GM23338 (cell line): ENCODE results near the gene TSBP1. TPM values are rescaled to one million over a fixed set of nuclear protein-coding genes. Genes with fewer than 3 reads are reported as not detected.

Experiments used
- ATAC-seq: fragments of 200-7000 bp; cut with Tn5 transposase; 3 replicates; pipeline ENCODE4 v1.9.1; 2020
- DNase-seq: peaks from one replicate; pipeline ENCODE4 v3.0.0-alpha.2; 2015; ENCODE audit warnings: low spot score
- H2AFZ ChIP-seq: fragments of 200-600 bp; sonication (generic); 2 replicates; pipeline ENCODE4 v1.8.0; 2016; ENCODE audit warnings: antibody characterized with exemption, mild to moderate bottlenecking, moderate library complexity
- H3F3A ChIP-seq: fragments of 200-600 bp; sonication (generic); replicated peaks from 2 replicates; pipeline ENCODE4 v1.8.0; 2017; ENCODE audit warnings: antibody characterized with exemption, mixed run types, low read depth
- H3K27ac ChIP-seq: fragments of 200-600 bp; sonication (generic); 2 replicates; pipeline ENCODE4 v1.6.1; 2016; ENCODE audit warnings: low read depth
- H3K27me3 ChIP-seq: fragments of 200-600 bp; sonication (generic); 2 replicates; pipeline ENCODE4 v1.8.0; 2016; ENCODE audit warnings: mild to moderate bottlenecking, mixed run types, moderate library complexity; ENCODE audit not compliant: insufficient read depth
- H3K36me3 ChIP-seq: fragments of 200-600 bp; sonication (generic); 2 replicates; pipeline ENCODE4 v1.8.0; 2016; ENCODE audit warnings: mild to moderate bottlenecking; ENCODE audit not compliant: insufficient read depth
- H3K4me1 ChIP-seq: fragments of 200-600 bp; sonication (generic); 2 replicates; pipeline ENCODE4 v1.8.0; 2016; ENCODE audit warnings: mild to moderate bottlenecking, moderate library complexity; ENCODE audit not compliant: insufficient read depth
- H3K4me2 ChIP-seq: fragments of 200-600 bp; sonication (generic); 2 replicates; pipeline ENCODE4 v1.7.1; 2017; ENCODE audit warnings: mixed run types
- H3K4me3 ChIP-seq: fragments of 200-600 bp; sonication (generic); 2 replicates; pipeline ENCODE4 v1.6.1; 2016; ENCODE audit warnings: mixed run types
- H3K79me2 ChIP-seq: fragments of 200-600 bp; sonication (generic); replicated peaks from 2 replicates; pipeline ENCODE4 v1.8.0; 2017; ENCODE audit warnings: mild to moderate bottlenecking; ENCODE audit not compliant: insufficient read depth
- H3K9me2 ChIP-seq: fragments of 200-600 bp; sonication (generic); 2 replicates; pipeline ENCODE4 v1.8.0; 2017; ENCODE audit not compliant: insufficient read depth
- H4K20me1 ChIP-seq: fragments of 200-600 bp; sonication (generic); replicated peaks from 2 replicates; pipeline ENCODE4 v1.8.0; 2017; ENCODE audit warnings: mild to moderate bottlenecking; ENCODE audit not compliant: insufficient read depth
- H3K27ac Mint-ChIP-seq: 2 replicates; pipeline ENCODE4 v1.8.0; 2020; ENCODE audit warnings: inconsistent platforms, mild to moderate bottlenecking, moderate library complexity, mixed read lengths
- H3K27me3 Mint-ChIP-seq: 3 replicates; pipeline ENCODE4 v1.8.0; 2022; ENCODE audit warnings: low read depth, mild to moderate bottlenecking, moderate library complexity, mixed read lengths, inconsistent platforms; ENCODE audit not compliant: insufficient read depth, poor library complexity
- H3K36me3 Mint-ChIP-seq: 3 replicates; pipeline ENCODE4 v1.8.0; 2021; ENCODE audit warnings: low read depth, mild to moderate bottlenecking, inconsistent platforms, moderate library complexity, mixed read lengths
- H3K4me1 Mint-ChIP-seq: 3 replicates; pipeline ENCODE4 v1.8.0; 2020; ENCODE audit warnings: mild to moderate bottlenecking, inconsistent platforms, mixed read lengths
- H3K4me3 Mint-ChIP-seq: 3 replicates; pipeline ENCODE4 v1.8.0; 2021; ENCODE audit warnings: moderate library complexity, mild to moderate bottlenecking, inconsistent platforms, mixed read lengths
- H3K9me3 Mint-ChIP-seq: 3 replicates; pipeline ENCODE4 v1.8.0; 2020; ENCODE audit warnings: moderate library complexity, mild to moderate bottlenecking, inconsistent platforms, mixed read lengths
- CREB1 ChIP-seq: fragments of 250-450 bp; sonication (Bioruptor Pico); IDR thresholded peaks from 2 replicates; pipeline ENCODE4 v1.5.0; 2020; ENCODE audit warnings: low read depth, mild to moderate bottlenecking, moderate library complexity
- CTCF ChIP-seq, 2 experiments: fragments of 200-600 bp in 1 of 2; sonication (generic) in 1 of 2; conservative IDR thresholded peaks; 2 replicates each; pipeline versions ENCODE4 v1.5.1 to v1.6.1; 2016 to 2017; ENCODE audit warnings: antibody characterized with exemption in 2 of 2, low read depth in 2 of 2, mild to moderate bottlenecking in 2 of 2, moderate library complexity in 1 of 2
- ETS1 ChIP-seq: IDR thresholded peaks from 2 replicates; pipeline ENCODE4 v1.6.1; 2016; ENCODE audit warnings: antibody characterized with exemption
- EZH2 ChIP-seq: fragments of 200-600 bp; sonication (generic); IDR thresholded peaks from one replicate; pipeline ENCODE4 v1.8.0; 2017; ENCODE audit warnings: antibody characterized with exemption, mild to moderate bottlenecking, low read depth; ENCODE audit not compliant: unreplicated experiment
- EZH2phosphoT487 ChIP-seq: fragments of 200-600 bp; sonication (generic); IDR thresholded peaks from one replicate; pipeline ENCODE4 v1.8.1; 2018; ENCODE audit warnings: antibody characterized with exemption; ENCODE audit not compliant: unreplicated experiment
- JUNB ChIP-seq: IDR thresholded peaks from one replicate; pipeline ENCODE4 v1.6.1; 2016; ENCODE audit warnings: antibody characterized with exemption; ENCODE audit not compliant: unreplicated experiment
- NANOG ChIP-seq: IDR thresholded peaks from 2 replicates; pipeline ENCODE4 v1.6.1; 2016; ENCODE audit warnings: antibody characterized with exemption, borderline replicate concordance
- POLR2AphosphoS5 ChIP-seq: IDR thresholded peaks from 2 replicates; pipeline ENCODE4 v1.6.1; 2016; ENCODE audit warnings: antibody characterized with exemption, low read depth
- REST ChIP-seq: IDR thresholded peaks from one replicate; pipeline ENCODE4 v1.6.1; 2018; ENCODE audit warnings: antibody characterized with exemption; ENCODE audit not compliant: unreplicated experiment
- STAT1 ChIP-seq: IDR thresholded peaks from one replicate; pipeline ENCODE4 v1.6.1; 2016; ENCODE audit warnings: antibody characterized with exemption; ENCODE audit not compliant: unreplicated experiment
- ZNF114 ChIP-seq: fragments of 250-450 bp; sonication (Bioruptor Pico); IDR thresholded peaks from 2 replicates; pipeline ENCODE4 v1.5.0; 2020; ENCODE audit warnings: mild to moderate bottlenecking, moderate library complexity
- ZNF331 ChIP-seq: fragments of 250-450 bp; sonication (Bioruptor Pico); IDR thresholded peaks from 2 replicates; pipeline ENCODE4 v1.5.0; 2020; ENCODE audit warnings: low read depth, mild to moderate bottlenecking, moderate library complexity
- ZNF462 ChIP-seq: fragments of 250-450 bp; sonication (Bioruptor Pico); IDR thresholded peaks from 2 replicates; pipeline ENCODE4 v1.5.0; 2020; ENCODE audit warnings: mild to moderate bottlenecking, moderate library complexity
- polyA plus RNA-seq: library from polyadenylated mRNA; unstranded; fragments of >200 nt; fragmentation: Nextera tagmentation; extraction: Ambion mirVana; gene quantifications from 2 replicates; pipeline ENCODE4 v1.2.1, GENCODE V29; 2016
- total RNA-seq: library from RNA; depleted of rRNA; stranded (reverse); fragments of >200 nt; shearing (Covaris generic); gene quantifications from 2 replicates; pipeline ENCODE4 v1.2.3, GENCODE V29; 2014

TSBP1 gene
- total and polyA plus RNA-seq, 2 experiments from 2014 or later, result 0.15 TPM; not detected in 1

- no peak for DNase-seq
- H3K27me3 ChIP-seq, result no peaks in the 10 kb centered on the region
- ATAC-seq, result no peak
- Mint-ChIP-seq H3K4me1 (peaks cover 8% of the 10 kb centered on the region), H3K4me3 (no peak overlapping the region), H3K9me3 (peaks cover 20% of the 10 kb centered on the region), H3K27me3 (peaks cover 4% of the 10 kb centered on the region), H3K36me3 (no peaks in the 10 kb centered on the region; the same call in 2 of the 3 replicates), H3K27ac (no peak overlapping the region)
- no peaks in the 10 kb centered on the region for H4K20me1 ChIP-seq
- TF ChIP-seq EZH2 (no peak), ZNF114 (CRISPR knock-in tag) (no peak), CTCF (conservative IDR thresholded peaks at IDR 0.05; ENCODE audit: low read depth in 2 of 2) (no peak), ETS1 (no peak), EZH2phosphoT487 (no peak), STAT1 (no peak), JUNB (no peak), POLR2AphosphoS5 (no peak), NANOG (no peak), ZNF462 (CRISPR knock-in tag) (no peak), CREB1 (CRISPR knock-in tag) (no peak), REST (no peak), ZNF331 (CRISPR knock-in tag) (no peak)
- no peaks in the 10 kb centered on the region for H3F3A ChIP-seq
- H3K27ac ChIP-seq, result no peak overlapping the region
- H3K4me1 ChIP-seq, result no peaks in the 10 kb centered on the region; the same call in 1 of the 2 replicates
- 0 out of 2 replicates have a peak, but pooled peaks cover 4% of the 10 kb centered on the region for H3K36me3 ChIP-seq
- no peak overlapping the region for H3K4me2 ChIP-seq
- H2AFZ ChIP-seq, result no peak overlapping the region
- H3K9me2 ChIP-seq, result no peaks in the 10 kb centered on the region; the same call in 1 of the 2 replicates
- no peaks in the 10 kb centered on the region for H3K79me2 ChIP-seq
- H3K4me3 ChIP-seq, result no peak overlapping the region
These were observed 124.3 kb downstream of the TSBP1 start for GRCh38 chr6:32247401-32247800.
